Neural crest cell (in vitro differentiated cells): Measurements from ENCODE around the gene SHROOM3. TPM values are rescaled to one million over a fixed set of nuclear protein-coding genes. Genes with fewer than 3 reads are reported as not detected.
A peak's percentile ranks its signal among the peaks of the same experiment; 100 is the strongest.
"Not testable (repeated sequence)": the region's sequence is repeated elsewhere in the genome, so short reads cannot be mapped to it uniquely, and the experiment has no call there.

Experiments used
- DNase-seq: peaks from one replicate; pipeline ENCODE4 v3.0.0; 2021; ENCODE audit warnings: low read depth, mixed read lengths, low spot score
- H3K27ac Mint-ChIP-seq: one replicate; pipeline ENCODE4 v1.8.0; 2021; ENCODE audit warnings: mild to moderate bottlenecking, mixed read lengths; ENCODE audit not compliant: unreplicated experiment
- H3K27me3 Mint-ChIP-seq: 2 replicates; pipeline ENCODE4 v1.8.0; 2021; ENCODE audit warnings: low read depth, mild to moderate bottlenecking, mixed read lengths
- H3K36me3 Mint-ChIP-seq: 2 replicates; pipeline ENCODE4 v1.8.0; 2021; ENCODE audit warnings: low read depth, mild to moderate bottlenecking, mixed read lengths
- H3K4me1 Mint-ChIP-seq: 2 replicates; pipeline ENCODE4 v1.8.0; 2021; ENCODE audit warnings: mixed read lengths
- H3K4me3 Mint-ChIP-seq: one replicate; pipeline ENCODE4 v1.8.0; 2021; ENCODE audit warnings: mild to moderate bottlenecking, mixed read lengths
- H3K9me3 Mint-ChIP-seq: 2 replicates; pipeline ENCODE4 v1.8.0; 2021; ENCODE audit warnings: mixed read lengths
- CTCF ChIP-seq: fragments of 200-600 bp; sonication (generic); conservative IDR thresholded peaks from 2 replicates; pipeline ENCODE4 v1.5.0; 2021; ENCODE audit warnings: antibody characterized with exemption, mild to moderate bottlenecking
- total RNA-seq: library from RNA; stranded (reverse); gene quantifications from 2 replicates; pipeline ENCODE4 v1.2.1, GENCODE V29; 2021

The SHROOM3 gene
- total RNA-seq, 1 donor from 2014 or later, result 40.1 TPM

- H3K9me3 Mint-ChIP-seq, result no peaks in the 10 kb centered on the region
- no peak overlapping the region for H3K27ac Mint-ChIP-seq
- peaks cover 74% of the 10 kb centered on the region for H3K4me1 Mint-ChIP-seq
- DNase-seq, result no peak
- peaks cover 2% of the 10 kb centered on the region for H3K36me3 Mint-ChIP-seq
- H3K4me3 Mint-ChIP-seq, result no peak overlapping the region
- H3K27me3 Mint-ChIP-seq, result no peaks in the 10 kb centered on the region
- TF ChIP-seq CTCF, result no peak
Observed at GRCh38 chr4:76720121-76720520, 285.1 kb downstream of the SHROOM3 start.

- not testable (repeated sequence) for H3K27ac Mint-ChIP-seq, H3K4me3 Mint-ChIP-seq, H3K9me3 Mint-ChIP-seq, H3K27me3 Mint-ChIP-seq, H3K36me3 Mint-ChIP-seq, DNase-seq
- peaks cover 71% of the 10 kb centered on the region for H3K4me1 Mint-ChIP-seq
Observed at GRCh38 chr4:76722146-76722545, 287.1 kb downstream of the SHROOM3 start.

GRCh38 chr4:76722838-76723237, 287.8 kb downstream of the SHROOM3 start:
- no peaks in the 10 kb centered on the region for H3K9me3 Mint-ChIP-seq
- no peak for DNase-seq
- H3K27ac Mint-ChIP-seq, result peak overlapping the region; percentile 13
- peaks cover 68% of the 10 kb centered on the region for H3K4me1 Mint-ChIP-seq
- TF ChIP-seq CTCF, result no peak
- H3K36me3 Mint-ChIP-seq, result peaks cover 2% of the 10 kb centered on the region
- H3K27me3 Mint-ChIP-seq, result no peaks in the 10 kb centered on the region
- H3K4me3 Mint-ChIP-seq, result peak overlapping the region; percentile 1

- Mint-ChIP-seq H3K27ac (peak overlapping the region; percentile 13), H3K4me1 (peaks cover 71% of the 10 kb centered on the region)
Observed at GRCh38 chr4:76723373-76723772, 288.3 kb downstream of the SHROOM3 start.

GRCh38 chr4:76723924-76724323, 288.9 kb downstream of the SHROOM3 start:
- peaks cover 74% of the 10 kb centered on the region for H3K4me1 Mint-ChIP-seq
- DNase-seq, result no peak
- peak overlapping the region; percentile 13 for H3K27ac Mint-ChIP-seq
- TF ChIP-seq CTCF, result no peak
- H3K9me3 Mint-ChIP-seq, result no peaks in the 10 kb centered on the region
- no peaks in the 10 kb centered on the region for H3K27me3 Mint-ChIP-seq
- peaks cover 2% of the 10 kb centered on the region for H3K36me3 Mint-ChIP-seq
- peak overlapping the region; percentile 13 for H3K4me3 Mint-ChIP-seq

More at GRCh38 chr4:76723373-76723772, 288.3 kb downstream of the SHROOM3 start:
- TF ChIP-seq CTCF, result peak; percentile 15
- no peak for DNase-seq
- Mint-ChIP-seq H3K4me3 (peak overlapping the region; percentile 13), H3K36me3 (peaks cover 2% of the 10 kb centered on the region), H3K9me3 (no peaks in the 10 kb centered on the region), H3K27me3 (no peaks in the 10 kb centered on the region)

- H3K36me3 Mint-ChIP-seq, result peaks cover 2% of the 10 kb centered on the region
- no peak overlapping the region for H3K4me3 Mint-ChIP-seq
- no peak overlapping the region for H3K27ac Mint-ChIP-seq
- no peaks in the 10 kb centered on the region for H3K27me3 Mint-ChIP-seq
- H3K4me1 Mint-ChIP-seq, result peaks cover 74% of the 10 kb centered on the region
- no peak for TF ChIP-seq CTCF
- DNase-seq, result no peak
- H3K9me3 Mint-ChIP-seq, result no peaks in the 10 kb centered on the region
Observed at GRCh38 chr4:76725039-76725438, 290.0 kb downstream of the SHROOM3 start.
